Vagina (tissue), 2 donors: ENCODE data around the gene RABGAP1L. TPM values are rescaled to one million over a fixed set of nuclear protein-coding genes. Genes with fewer than 3 reads are reported as not detected.

ENCODE experiments used
- DNase-seq, 2 donors: peaks; one replicate each; pipeline ENCODE4 v3.0.0-alpha.2; 2017; ENCODE audit errors: extremely low spot score in 2 of 2
- H3K27ac ChIP-seq: fragments of 200-600 bp; sonication (generic); one replicate; pipeline ENCODE4 v1.5.1; 2019
- H3K27me3 ChIP-seq: fragments of 200-600 bp; sonication (generic); one replicate; pipeline ENCODE4 v1.5.1; 2019
- H3K36me3 ChIP-seq, 2 donors: fragments of 200-600 bp; sonication (generic); one replicate each; pipeline ENCODE4 v1.5.1; 2017 to 2019
- H3K4me1 ChIP-seq: fragments of 200-600 bp; sonication (generic); one replicate; pipeline ENCODE4 v1.5.1; 2019
- H3K4me3 ChIP-seq, 2 donors: fragments of 200-600 bp; sonication (generic); 1 replicate in 1 of 2; 2 replicates in 1 of 2; pipeline ENCODE4 v1.5.1; 2016 to 2019
- H3K9me3 ChIP-seq: fragments of 200-600 bp; sonication (generic); one replicate; pipeline ENCODE4 v1.5.1; 2019
- POLR2A ChIP-seq, 2 donors: fragments of 450-650 bp; IDR thresholded peaks; one replicate each; pipeline ENCODE4 v1.6.1; 2017; ENCODE audit warnings: antibody characterized with exemption in 2 of 2, mild to moderate bottlenecking in 2 of 2, moderate library complexity in 2 of 2
- POLR2AphosphoS5 ChIP-seq, 2 donors: sonication (generic); formaldehyde crosslinking; IDR thresholded peaks; one replicate each; pipeline ENCODE4 v1.9.0; 2017; ENCODE audit warnings: antibody characterized with exemption in 2 of 2, mild to moderate bottlenecking in 2 of 2, low read depth in 1 of 2; ENCODE audit not compliant: insufficient read depth in 1 of 2
- intact Hi-C: fragments of 100-400 bp; cut with DNase I; formaldehyde crosslinking; loops from one replicate; pipeline ENCODE4 v1.15.1; 2023
- total RNA-seq: library from RNA; depleted of rRNA; stranded (reverse); fragments of >200 nt; gene quantifications from one replicate; pipeline ENCODE4 v1.2.3, GENCODE V29; 2016
- TF ChIP-seq, protein P1 (sequence below), 3 experiments: fragments of 450-650 bp in 2 of 3; fragments of 200-600 bp in 1 of 3; sonication (generic) in 1 of 3; IDR thresholded peaks; one replicate each; pipeline ENCODE4 v1.5.1; 2017 to 2019; ENCODE audit warnings: antibody characterized with exemption in 3 of 3, mild to moderate bottlenecking in 2 of 3, moderate library complexity in 2 of 3

RABGAP1L gene
- total RNA-seq, 1 donor from 2014 or later: 40.0 TPM

DNA sequence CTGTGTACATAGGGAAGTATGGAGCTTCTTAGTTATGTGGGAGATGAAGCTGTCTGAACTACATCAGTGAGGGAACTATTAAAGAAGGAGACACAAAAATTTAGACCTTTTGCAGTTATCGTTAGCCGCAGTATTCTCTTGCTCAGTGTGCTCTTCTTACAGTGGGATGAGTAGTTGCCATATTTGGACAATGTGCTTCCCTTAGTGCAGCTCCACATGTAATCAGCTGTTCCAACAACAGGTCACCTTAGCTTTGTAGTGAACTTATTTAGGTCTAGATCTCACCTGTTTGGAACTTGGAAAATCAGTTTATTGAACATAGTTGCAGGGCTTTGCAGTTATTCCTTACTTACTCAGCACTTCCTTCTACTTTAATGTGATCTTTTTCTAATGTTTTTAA lies 306.5 kb downstream of the RABGAP1L start:
- intact Hi-C loops: no loop called here
- Histone ChIP-seq H3K9me3 (no peaks in the 10 kb centered on the region), H3K4me3 (no peak overlapping the region), H3K27me3 (no peaks in the 10 kb centered on the region), H3K27ac (no peak overlapping the region), H3K36me3 (no peaks in the 10 kb centered on the region), H3K4me1 (no peaks in the 10 kb centered on the region)
- no peak for DNase-seq
- TF ChIP-seq, protein P1, sequence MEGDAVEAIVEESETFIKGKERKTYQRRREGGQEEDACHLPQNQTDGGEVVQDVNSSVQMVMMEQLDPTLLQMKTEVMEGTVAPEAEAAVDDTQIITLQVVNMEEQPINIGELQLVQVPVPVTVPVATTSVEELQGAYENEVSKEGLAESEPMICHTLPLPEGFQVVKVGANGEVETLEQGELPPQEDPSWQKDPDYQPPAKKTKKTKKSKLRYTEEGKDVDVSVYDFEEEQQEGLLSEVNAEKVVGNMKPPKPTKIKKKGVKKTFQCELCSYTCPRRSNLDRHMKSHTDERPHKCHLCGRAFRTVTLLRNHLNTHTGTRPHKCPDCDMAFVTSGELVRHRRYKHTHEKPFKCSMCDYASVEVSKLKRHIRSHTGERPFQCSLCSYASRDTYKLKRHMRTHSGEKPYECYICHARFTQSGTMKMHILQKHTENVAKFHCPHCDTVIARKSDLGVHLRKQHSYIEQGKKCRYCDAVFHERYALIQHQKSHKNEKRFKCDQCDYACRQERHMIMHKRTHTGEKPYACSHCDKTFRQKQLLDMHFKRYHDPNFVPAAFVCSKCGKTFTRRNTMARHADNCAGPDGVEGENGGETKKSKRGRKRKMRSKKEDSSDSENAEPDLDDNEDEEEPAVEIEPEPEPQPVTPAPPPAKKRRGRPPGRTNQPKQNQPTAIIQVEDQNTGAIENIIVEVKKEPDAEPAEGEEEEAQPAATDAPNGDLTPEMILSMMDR (IDR thresholded peaks at IDR 0.05): no peak
- TF ChIP-seq POLR2AphosphoS5 (IDR thresholded peaks at IDR 0.05; ENCODE audit: insufficient read depth in 1 of 2, low read depth in 1 of 2) (no peak), POLR2A (IDR thresholded peaks at IDR 0.05) (no peak)

DNA sequence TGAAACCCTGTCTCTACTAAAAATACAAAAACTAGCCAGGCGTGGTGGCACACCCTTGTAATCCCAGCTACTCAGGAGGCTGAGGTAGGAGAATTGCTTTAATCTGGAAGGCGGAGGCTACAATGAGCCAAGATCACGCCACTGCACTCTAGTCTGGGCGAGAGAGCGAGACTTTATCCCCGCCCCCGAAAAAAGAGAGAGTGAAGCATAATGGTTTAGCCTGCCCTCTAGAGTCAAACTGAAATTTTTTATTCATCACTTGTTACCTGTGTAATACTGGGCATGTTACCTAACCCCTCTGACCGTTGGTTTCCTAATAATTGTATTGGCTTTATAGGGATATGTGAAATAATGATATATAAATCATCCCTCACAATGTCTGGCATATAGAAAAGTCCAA lies 307.3 kb downstream of the RABGAP1L start:
- Histone ChIP-seq H3K4me3 (no peak overlapping the region), H3K27me3 (no peaks in the 10 kb centered on the region), H3K4me1 (no peaks in the 10 kb centered on the region), H3K9me3 (no peaks in the 10 kb centered on the region), H3K36me3 (no peaks in the 10 kb centered on the region), H3K27ac (no peak overlapping the region)
- TF ChIP-seq, protein P1 (IDR thresholded peaks at IDR 0.05): no peak
- no peak for TF ChIP-seq POLR2A (IDR thresholded peaks at IDR 0.05)
- TF ChIP-seq POLR2AphosphoS5 (IDR thresholded peaks at IDR 0.05; ENCODE audit: insufficient read depth in 1 of 2, low read depth in 1 of 2): no peak
- intact Hi-C loops: no loop called here
- DNase-seq: no peak

DNA sequence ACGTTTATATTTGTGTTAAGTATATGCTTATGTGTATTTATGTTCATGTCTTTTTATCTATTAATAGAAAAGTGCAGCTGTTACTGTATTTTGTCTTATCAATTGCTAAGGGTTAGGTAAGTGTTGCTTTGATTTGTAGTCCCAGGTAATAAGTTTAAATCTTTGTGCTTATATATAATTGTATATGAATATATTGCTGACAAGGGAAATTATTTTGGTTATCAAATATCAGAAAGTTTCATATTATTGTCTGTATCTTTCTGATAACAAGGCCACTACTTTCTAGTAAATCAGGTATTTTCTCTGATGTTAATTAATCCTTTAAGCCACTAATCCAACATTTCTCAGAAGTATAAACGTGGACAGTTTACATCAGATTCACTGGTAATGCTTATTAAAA lies 309.7 kb downstream of the RABGAP1L start:
- H3K4me1 ChIP-seq: no peaks in the 10 kb centered on the region
- no peak for DNase-seq
- no peaks in the 10 kb centered on the region for H3K9me3 ChIP-seq
- H3K27ac ChIP-seq: no peak overlapping the region
- H3K4me3 ChIP-seq: no peak overlapping the region
- TF ChIP-seq POLR2A (IDR thresholded peaks at IDR 0.05): no peak
- TF ChIP-seq POLR2AphosphoS5 (IDR thresholded peaks at IDR 0.05; ENCODE audit: insufficient read depth in 1 of 2, low read depth in 1 of 2): no peak
- TF ChIP-seq, protein P1 (IDR thresholded peaks at IDR 0.05): no peak
- H3K27me3 ChIP-seq: no peaks in the 10 kb centered on the region
- no peaks in the 10 kb centered on the region for H3K36me3 ChIP-seq
- intact Hi-C loops: no loop called here

DNA sequence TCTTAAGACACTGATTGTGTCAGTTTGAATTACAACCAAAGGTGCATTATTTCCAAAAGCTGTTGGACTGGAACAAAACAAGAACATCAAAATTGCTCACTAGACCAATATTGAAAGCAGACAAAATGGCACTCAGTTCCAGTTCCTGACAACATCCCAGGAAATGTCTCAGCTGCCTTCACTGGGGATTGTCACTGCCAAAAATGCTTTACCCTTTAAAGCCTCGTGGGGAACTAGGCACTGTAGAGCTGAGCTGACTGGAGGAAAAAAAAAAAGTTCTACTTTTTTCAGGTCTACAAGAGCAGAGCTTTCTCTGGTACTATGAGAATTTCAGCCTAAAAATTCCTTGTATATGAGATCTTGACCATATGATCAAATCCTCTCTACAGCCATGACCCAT lies 310.4 kb downstream of the RABGAP1L start:
- TF ChIP-seq POLR2A (IDR thresholded peaks at IDR 0.05): no peak
- no peak for TF ChIP-seq POLR2AphosphoS5 (IDR thresholded peaks at IDR 0.05; ENCODE audit: insufficient read depth in 1 of 2, low read depth in 1 of 2)
- TF ChIP-seq, protein P1 (IDR thresholded peaks at IDR 0.05): no peak
- intact Hi-C loops: no loop called here
- no peaks in the 10 kb centered on the region for H3K4me1 ChIP-seq

DNA sequence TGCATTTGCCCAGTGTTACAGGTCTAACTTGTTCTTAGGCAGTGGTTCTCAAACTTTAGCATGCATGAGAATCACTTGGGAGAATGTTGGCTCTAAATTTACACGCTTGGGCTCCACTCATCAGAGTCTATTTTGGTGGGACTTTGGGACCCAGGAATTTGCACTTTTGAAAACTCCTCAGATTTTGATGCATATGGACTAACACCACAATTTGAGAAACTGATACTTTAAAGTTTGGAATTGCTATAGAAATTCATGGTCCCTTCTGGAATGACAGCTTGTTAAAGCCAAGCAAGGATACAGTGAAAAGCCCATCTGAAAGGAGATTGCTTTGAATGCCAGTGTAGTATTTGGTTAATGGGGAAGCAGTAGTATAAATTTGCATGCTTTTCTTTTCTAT lies 320.0 kb downstream of the RABGAP1L start:
- TF ChIP-seq POLR2A (IDR thresholded peaks at IDR 0.05) (no peak), POLR2AphosphoS5 (IDR thresholded peaks at IDR 0.05; ENCODE audit: insufficient read depth in 1 of 2, low read depth in 1 of 2) (no peak)
- TF ChIP-seq, protein P1 (IDR thresholded peaks at IDR 0.05): no peak
- no peak overlapping the region for H3K27ac ChIP-seq
- H3K4me1 ChIP-seq: no peaks in the 10 kb centered on the region
- no peaks in the 10 kb centered on the region for H3K9me3 ChIP-seq
- H3K27me3 ChIP-seq: no peaks in the 10 kb centered on the region
- no peaks in the 10 kb centered on the region for H3K36me3 ChIP-seq
- intact Hi-C loops: no loop called here
- DNase-seq: no peak
- H3K4me3 ChIP-seq: no peak overlapping the region

More for the DNA sequence above, 310.4 kb downstream of the RABGAP1L start:
- DNase-seq: no peak
- Histone ChIP-seq H3K27ac (no peak overlapping the region), H3K9me3 (no peaks in the 10 kb centered on the region), H3K4me3 (no peak overlapping the region), H3K27me3 (no peaks in the 10 kb centered on the region), H3K36me3 (no peaks in the 10 kb centered on the region)
